NCI-H187 treated with DMSO at 0.1 percent for 48 hours (cell line): ENCODE measurements around the gene DHDH.
A peak's percentile ranks its signal among the peaks of the same experiment; 100 is the strongest.

ENCODE experiments used
- DNase-seq: peaks from one replicate; lab custom pipeline; 2025; lab: John Stamatoyannopoulos, UW

Gene DHDH

DNA sequence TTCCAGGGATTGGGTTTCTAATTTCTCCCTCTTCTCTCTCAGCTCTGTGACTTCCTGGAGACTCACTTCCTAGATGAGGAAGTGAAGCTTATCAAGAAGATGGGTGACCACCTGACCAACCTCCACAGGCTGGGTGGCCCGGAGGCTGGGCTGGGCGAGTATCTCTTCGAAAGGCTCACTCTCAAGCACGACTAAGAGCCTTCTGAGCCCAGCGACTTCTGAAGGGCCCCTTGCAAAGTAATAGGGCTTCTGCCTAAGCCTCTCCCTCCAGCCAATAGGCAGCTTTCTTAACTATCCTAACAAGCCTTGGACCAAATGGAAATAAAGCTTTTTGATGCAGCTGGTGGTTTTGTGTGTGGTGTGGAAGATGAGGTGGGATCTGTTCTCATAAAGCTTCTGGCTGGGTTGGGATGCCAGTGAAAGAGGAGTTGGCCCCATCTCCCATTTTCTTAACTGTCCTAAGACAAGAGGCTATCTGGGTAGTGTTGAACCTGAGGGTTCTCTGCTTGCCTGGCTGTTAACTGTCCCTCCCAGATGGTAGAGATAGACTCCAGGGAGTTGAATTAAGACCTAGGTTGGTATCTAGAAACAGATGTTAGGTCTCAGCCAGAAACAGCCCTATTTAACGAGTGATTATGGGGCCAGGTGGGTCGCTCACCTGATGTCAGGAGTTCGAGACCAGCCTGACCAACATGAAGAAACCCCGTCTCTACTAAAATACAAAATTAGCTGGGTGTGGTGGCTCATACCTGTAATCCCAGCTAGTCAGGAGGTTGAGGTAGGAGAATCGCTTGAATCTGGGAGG lies 33.2 kb downstream of the DHDH start:
- no peak for DNase-seq

DNA sequence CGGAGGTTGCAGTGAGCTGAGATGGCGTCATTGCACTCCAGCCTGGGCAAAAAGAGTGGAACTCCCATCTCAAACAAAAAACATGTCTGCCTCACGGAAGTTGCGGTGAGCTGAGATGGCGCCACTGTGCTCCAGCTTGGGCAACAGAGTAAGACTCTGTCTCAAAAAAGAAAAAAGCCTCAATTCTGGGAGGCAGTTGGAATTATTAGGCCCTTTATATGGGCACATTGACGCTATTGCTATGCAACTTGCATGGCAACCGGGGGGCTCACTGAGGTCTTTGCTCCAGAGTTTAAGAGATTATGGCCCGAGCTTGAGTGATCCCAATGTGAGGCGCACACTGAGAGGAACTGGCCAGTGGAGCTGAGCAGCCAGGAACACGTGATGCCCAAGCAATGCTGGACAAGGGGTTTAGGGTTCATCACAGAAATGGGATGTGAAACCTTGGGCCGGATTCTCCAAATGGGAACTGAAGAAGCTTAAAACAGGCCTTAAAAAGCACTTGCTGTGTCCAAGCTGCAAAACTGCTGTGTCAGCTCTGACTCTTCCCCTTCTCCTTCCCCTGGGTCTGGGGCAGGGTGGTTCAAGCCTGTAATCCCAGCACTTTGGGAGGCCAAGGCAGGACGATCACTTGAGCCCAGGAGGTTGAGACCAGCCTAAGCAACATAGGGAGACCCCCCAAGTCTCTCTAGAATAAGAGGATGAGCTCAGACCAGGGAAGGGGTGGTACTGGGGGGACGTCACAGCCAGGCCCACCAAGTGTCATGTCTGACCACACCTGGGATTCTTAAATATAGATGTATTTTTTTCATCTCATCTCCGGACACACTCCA lies 34.1 kb downstream of the DHDH start:
- DNase-seq: no peak

DNA sequence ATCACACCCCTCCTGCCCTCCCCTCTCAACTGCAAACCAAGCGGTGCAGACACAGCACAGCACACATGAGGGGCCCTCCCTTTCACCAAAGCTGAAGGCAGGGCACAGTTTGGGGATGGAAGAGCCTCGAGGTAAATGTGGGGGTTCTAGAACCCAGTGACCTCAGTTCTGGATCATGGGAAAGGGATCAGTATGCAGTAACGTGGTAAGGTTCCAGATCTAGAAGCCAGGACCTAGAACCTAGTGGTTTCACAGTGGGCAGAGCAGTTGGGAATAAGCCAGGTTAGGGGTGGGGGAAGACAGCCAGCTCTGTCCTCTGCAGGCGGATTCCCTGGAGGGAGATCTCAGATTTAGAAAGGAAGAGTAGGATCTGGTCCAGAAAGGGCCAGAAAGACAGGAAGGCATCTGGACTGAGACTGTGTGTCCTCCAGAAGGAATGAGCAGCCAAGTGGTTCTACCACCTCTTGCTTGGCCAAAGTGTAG lies 34.7 kb downstream of the DHDH start:
- DNase-seq: no peak

DNA sequence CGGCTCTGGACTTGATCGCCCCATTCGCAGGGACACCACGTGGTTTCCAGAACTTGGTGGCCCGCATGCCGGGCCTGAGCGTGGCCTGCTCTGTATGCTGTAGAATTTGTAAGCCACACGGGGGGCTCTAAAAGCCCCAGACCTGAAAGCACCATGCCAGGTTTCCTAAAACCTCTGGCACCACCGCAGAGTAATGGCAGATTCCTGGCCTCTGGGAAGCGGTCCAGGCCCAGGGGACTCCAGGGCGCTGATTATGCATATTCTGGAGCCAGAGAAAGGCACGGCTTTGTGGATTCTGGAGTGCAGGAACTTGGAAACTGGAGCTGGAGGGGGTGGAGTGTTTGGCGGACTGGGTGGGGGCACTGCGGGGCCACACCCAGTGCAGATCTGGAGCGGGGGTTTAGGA lies 35.3 kb downstream of the DHDH start:
- DNase-seq: no peak

DNA sequence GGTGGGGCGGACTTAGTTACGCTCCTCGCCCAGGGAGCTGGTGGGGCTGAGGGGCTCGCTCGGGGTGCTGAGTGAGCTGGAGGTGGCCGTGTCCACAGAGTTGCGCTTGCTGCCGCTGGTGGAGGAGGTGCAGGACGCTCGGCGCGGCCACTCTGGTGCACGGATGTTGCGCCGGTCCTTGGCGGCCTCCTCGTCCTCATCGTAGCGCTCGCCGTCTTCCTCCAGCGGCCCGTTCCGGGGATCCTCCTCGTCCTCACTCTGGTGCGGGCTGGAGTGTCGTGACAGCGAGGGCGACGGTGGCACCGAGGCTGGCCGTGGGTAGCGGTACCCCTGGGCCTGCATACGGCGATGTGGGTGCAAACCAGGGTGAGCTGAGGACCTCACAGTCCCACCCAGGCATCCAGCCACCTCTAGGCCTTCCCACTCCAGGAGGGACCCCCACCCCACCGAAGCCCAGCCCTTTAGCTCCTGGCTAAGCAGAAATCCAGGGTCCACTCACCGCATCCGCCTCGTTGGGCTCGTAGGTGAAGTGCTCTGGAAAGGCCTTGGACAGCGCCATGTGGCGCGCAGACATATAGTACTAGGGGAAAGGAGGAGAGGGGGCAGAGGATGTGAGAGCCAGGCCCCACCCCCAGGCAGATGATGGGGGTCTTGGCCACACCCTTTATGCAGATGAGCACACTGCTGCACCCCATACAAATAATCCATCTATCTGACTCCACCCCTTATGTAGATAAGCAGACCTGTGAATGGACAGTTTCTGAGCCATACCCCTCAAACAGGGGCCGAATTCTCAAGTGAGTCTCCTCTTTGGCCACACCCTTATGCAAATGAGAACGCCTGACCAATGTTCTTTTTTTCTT lies 36.0 kb downstream of the DHDH start:
- DNase-seq: no peak

DNA sequence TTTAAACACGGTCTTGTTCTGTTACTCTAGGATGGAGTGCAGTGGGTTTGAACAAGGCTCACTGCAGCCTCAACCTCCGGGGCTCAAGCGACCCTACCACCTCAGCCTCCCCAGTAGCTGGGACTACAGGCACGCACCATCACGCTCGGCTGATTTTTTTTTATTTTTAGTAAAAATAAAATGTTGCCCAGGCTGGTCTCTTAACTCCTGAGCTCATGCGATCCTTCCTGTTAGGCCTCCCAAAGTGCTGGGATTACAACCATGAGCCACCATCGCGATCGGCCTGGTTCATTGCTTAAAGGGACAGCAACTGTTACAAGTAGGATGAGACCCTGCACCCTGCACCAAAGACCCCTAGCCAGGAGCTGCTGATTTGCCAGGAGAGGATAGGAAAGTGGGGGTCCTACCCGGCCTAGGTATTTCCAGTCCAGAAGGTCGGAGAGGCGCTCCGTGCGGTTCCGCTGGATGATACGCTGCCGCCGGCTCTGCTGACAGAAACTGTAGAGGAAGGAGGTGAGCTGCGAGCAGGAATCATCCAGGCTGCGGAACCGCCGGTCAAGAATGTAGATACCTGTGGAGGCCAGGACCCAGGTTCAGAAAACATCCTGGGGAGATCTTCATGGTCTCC lies 36.8 kb downstream of the DHDH start:
- DNase-seq: no peak

DNA sequence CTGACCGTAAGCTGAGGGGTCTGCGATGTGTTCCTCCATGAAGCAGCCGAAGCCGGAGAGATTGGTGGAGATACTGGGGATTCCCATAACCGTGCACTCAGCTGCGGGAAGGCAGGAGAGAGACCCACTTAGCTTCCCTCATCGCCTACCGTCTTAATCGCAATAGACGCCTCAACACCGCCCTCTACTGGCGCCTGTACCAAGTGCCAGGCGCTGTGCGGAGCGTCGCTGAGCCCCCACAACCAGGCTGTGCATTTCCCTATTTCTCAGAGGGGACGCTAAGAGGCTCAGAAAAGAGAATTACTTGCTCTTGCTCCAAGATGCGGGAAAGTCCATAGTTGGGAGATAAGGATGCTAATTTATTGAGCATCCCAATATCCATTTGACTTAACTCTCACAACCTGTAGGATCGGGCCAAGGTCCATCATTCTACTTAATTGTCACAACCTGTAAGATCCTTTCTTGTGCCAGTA lies 37.5 kb downstream of the DHDH start:
- DNase-seq: peak; percentile 65

DNA sequence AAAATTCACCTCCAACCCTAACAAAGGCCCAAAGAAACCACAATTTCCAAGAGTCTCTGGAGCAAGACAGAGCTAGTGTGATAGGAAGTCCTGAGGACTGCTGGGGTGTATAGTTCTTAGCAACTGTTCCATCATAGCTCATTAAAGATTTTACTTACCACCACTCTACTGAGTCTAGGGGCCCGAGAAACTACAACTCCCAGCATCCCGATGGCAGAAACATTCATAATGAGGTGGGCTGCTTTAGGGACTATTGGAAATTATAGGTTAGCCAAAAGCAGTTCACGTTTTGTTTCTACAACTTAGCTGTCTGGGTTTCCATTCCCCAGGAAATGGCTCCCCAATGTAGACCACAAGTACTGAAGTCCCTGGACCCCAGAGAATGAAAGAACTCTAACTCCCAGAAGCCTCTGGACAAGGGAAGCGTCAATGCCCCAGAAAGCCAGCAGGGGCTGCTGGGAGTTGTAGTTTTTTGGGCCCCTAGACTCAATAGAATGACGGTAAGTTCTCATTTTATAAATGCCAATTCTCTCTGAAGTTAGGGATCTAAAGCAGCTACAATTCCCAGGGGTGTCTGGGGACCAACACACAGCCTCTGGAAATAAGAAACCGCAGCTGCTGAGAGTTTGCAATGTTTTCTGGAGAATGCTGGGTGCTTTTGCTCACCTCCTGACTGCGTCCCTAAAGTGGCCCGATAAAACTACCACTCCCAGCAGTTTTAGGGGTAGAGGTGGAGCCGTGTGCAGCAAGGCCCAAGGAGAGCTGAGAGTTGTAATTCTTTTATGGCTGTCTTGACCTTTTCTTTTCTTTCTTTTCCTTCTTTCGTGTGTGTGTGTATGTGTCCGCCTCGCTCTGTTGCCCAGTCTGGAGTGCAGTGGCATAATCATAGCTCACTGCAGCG lies 42.7 kb downstream of the DHDH start:
- no peak for DNase-seq

DNA sequence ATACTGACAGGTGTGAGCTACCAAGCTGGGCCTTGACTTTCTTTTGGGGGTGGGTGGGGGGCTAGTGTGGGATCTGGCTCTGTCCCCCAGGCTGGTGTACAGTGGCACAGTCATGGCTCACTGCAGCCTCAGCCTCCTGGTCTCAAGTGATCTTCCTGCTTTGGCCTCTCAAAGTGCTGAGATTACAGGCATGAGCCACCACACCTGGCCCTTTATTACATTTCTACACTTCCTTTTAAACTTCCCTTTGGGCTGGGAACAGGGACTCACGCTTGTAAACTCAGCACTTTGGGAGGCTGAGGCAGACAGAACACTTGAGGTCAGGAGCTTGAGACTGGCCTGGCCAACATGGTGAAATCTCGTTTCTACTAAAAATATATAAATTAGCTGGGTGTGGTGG lies 43.6 kb downstream of the DHDH start:
- DNase-seq: no peak

DNA sequence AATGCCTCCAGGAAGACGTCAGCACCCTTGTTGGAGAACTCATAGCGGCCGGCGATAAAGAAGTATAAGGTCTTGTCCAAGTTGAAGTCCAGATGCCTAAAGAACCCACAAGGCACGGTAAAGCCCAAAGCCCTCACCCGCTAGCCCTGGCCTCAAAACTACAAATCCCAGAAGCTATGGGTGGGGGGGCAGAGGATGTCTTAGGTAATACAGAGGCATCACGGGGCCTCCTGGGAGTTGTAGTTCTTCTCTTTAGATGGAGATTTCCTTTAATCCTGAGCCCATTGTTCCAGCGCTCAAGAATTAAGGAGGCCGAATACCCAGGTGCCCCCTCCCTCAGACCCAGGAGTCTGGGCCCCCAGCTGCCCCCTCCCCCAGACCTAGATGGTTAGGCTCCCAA lies 48.8 kb downstream of the DHDH start:
- no peak for DNase-seq

DNA sequence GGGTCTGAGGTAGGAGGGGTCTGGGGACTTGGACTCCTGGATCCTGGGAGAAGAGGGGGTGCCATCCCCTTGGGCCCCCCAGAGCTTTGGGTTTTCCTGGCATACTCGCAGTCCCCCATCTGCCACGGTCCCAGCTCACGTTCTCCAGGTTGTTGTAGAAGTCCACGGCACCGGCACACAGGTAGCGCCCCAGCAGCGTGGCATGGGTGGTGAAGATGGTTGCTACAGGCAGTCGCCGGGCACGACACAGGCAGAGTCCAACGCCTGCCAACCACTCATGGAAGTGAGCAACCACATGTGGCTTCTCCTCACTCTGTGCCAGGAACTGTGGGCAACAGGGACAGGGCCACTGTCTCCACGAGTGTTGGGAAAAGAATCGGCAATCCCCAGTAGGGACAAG lies 52.2 kb downstream of the DHDH start:
- DNase-seq: no peak

DNA sequence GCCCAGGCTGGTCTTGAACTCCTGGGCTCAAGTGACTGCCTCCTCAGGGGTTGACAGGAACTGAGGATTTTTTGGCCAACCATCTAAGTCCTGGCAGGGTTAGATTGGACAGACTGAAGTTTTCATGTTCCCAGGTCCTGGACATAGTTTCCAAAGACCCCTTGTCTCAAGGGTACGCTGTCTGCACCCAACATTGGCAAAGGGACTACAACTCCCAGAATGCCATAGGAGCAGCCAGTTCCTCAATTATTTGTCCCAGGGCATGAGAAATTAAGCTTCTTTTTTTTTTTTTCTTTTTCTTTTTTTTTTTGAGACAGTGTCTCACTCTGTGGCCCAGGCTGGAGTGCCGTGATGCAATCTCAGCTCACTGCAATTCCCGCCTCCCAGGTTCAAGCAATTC lies 52.7 kb downstream of the DHDH start:
- DNase-seq: no peak

DNA sequence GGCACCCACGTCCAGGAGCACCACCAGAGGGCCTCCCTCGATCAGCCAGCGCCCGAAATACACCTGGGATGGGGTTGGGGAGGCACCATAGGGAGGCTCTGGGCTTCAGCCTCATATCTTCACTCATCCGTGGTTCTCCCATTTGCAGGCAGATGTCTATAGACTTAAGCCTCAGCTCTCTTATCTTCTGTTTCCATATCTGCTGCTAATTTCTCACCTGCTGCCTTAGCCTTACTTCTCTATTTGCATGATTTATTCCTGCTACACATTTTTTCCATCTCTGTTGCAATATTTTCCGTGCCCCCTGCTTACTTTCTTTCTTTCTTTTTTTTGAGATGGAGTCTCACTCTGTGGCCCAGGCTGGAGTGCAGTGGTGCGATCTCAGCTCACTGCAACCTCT lies 53.8 kb downstream of the DHDH start:
- no peak for DNase-seq

DNA sequence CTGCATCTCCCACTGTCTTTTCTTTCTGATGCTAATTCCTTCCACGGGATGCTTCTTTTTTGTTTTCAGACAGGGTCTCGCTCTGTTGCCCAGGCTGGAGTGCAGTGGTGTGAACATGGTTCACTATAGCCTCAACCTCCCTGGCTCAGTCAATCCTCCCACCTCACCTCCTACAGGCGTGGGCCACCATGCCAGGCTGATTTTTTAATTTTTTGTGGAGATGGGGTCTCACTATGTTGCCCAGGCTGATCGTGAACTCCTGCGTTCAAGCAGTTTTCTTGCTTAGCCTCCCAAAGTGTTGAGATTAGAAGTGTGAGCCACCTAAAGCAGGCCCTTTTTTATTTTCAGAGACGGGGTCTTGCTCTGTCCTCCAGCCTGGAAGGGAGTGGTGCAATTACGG lies 54.8 kb downstream of the DHDH start:
- DNase-seq: no peak

DNA sequence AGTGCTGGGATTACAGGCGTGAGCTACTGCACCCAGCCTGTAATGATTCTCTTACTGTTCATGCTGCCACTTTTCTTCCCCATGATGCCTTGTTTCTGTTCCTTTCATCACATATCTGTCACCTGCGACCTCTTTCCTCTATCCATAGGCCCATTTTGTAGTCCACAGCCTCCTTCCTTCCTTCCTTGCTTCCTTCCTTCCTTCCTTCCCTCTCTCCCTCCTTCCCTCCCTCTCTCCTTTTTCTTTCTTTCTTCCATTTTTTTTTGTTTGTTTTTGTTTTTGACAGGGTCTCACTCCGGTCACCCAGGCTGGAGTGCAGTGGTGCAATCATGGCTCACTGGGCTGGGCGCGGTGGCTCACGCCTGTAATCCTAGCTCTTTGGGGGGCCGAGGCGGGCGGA lies 55.4 kb downstream of the DHDH start:
- DNase-seq: no peak

DNA sequence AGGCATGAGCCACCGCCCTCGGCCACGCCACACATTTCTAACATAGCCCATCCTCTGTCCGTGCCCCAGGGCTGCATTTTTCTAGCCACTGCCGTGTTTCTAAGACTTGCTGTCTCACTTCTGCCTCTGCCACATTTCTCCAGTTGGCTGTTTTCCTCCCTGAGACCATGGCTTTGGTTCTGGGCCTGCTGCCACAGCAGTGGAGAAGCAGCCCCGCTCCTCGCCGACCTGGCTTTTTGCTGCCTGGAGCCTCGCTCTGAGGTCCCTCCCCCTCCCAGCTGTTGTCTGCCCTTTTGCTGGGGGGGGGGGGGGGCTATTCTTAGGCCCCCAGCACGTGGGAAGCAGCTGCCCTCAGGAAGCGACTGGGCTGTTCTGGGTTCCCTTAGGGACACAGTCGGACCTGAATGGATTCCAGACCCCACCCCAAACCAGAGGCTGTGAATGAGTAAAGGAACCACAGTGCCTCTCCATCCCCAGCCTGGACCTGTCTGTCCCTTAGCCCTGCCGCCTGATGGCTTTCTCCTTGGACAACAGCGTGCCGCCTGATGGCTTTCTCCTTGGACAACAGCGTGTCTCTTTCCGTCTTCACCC lies 56.3 kb downstream of the DHDH start:
- DNase-seq: no peak

DNA sequence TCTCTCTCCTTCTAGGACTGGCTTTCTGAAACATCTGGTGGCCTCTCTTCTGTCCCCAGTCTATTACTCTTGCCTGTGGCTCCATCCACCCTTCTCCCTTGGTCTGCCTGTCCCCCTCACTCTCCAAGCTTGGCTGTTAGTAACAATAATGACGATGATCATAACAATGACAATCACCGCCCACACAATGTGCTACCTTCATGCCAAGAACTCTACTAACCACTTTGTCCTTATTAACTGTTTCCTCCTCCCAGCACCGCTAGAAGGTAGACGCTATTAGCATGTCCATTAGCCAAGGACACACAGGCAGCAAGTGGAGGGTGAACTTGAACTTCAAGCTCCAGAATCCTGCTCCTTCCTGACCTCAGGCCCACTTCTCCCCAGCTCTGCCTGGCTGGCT lies 56.9 kb downstream of the DHDH start:
- no peak for DNase-seq

DNA sequence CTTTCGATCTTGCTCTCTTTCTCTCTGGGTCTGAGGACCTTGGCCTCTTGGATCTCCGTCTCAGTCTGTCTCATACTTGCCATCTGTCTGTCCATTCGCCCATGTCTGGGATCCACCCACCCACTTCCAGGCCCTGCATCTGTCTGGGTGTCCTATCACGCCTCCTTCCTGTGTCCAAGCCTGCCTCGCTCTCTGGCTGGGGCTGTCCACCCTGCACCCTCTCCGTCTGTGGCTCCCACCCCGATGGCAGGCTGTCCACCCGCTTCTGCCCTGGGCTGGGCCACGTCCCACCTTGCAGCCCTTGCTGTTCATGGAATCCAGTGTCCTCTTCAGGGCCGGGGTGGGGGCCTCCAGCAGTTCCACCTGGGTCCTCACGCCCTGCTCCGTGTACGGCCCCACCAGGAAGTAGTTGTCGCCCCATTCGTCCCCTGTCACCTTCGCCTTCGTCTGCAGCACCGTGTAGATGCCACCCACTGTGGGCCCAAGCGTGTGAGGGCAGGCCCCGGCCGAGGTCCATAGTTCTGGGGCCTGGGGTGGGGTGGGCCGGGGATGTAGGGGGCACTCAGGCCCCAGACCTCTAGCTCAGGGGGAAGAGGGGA lies 57.6 kb downstream of the DHDH start:
- DNase-seq: no peak

DNA sequence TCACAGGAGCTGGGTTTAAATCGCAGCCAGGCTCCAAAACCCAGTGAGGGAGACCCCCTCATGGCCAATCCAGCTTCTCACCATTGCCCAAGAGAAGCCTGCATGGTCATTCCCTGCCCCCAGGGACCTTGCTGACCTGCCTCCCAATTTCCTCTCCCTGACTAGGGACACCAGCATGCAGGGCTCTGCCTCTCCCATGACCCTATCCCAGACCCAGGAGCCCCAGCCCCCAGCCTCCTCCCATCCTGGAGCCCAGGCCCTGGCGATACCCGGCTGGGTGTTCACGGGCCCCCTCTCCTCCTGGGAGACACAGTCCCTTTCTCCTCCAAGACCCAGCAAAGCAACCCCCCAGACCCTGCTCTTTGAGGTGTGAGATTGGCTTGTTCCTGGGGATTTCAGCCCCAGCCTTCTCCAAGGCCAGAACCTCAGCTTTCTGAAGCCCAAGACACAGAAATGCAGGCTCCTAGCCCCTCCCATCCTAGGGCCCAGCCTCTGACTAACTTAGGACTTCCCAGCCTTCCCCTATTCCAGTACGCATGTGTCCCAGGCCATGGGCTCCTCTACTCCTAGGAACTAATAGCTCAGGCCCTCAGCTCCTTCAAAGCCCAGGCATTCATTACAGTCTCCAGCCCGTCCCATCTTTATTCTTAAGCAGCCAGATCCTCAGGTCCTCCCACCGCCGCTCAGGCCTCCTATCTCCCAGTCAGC lies 58.5 kb downstream of the DHDH start:
- DNase-seq: no peak
